DMS153 (cell line): ENCODE results near the gene MGAT4A.

Source experiments
- DNase-seq: peaks from one replicate; lab custom pipeline; 2025; lab: John Stamatoyannopoulos, UW

The MGAT4A gene

DNA sequence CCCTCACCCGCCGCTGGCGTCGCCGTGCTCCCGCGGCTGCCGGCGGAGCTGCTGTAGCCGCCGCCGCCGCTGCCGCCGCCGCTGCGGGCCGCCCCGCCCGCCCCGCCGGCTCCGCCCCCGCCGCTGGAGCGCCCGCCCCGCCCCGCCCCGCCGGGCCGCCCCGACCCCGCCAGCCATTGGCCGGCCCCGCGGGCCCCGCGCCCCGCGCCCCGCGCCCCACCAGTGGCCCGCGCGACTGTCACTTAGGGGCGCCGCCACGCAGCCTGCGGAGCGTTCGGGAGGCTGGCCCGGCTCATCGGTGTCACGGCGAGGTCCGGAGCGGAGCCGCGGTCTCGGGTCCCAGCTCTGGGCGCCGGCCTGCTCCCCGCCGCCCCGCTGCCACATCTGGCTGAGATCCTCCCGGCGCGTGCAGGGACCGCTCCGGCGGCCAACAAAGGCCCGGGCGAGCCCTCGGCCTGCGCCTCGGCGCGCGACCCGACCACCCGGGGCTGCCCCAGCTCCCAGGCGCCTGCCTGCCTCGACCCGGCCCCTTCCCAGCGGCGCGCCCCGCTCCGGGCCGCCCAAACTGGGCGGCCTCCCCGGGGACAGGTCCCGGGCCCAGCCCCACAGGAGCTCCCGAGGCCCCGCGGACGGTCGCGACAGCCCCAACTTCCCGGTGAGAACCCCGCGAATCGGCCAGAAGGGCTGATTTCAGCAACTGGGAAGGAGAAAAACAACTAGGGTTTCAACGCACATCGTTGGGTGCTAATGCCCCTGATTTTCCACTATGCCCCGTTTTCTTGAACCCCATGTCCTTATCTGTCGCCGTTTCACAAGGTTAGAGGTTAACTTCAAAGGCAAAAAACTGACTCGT, at the start of gene MGAT4A:
MGAT4A (minus strand) TSS at position 92 of the 853 bp plus-strand sequence. CDS start 4,800 bp downstream, outside the sequence.
- DNase-seq: no peak

DNA sequence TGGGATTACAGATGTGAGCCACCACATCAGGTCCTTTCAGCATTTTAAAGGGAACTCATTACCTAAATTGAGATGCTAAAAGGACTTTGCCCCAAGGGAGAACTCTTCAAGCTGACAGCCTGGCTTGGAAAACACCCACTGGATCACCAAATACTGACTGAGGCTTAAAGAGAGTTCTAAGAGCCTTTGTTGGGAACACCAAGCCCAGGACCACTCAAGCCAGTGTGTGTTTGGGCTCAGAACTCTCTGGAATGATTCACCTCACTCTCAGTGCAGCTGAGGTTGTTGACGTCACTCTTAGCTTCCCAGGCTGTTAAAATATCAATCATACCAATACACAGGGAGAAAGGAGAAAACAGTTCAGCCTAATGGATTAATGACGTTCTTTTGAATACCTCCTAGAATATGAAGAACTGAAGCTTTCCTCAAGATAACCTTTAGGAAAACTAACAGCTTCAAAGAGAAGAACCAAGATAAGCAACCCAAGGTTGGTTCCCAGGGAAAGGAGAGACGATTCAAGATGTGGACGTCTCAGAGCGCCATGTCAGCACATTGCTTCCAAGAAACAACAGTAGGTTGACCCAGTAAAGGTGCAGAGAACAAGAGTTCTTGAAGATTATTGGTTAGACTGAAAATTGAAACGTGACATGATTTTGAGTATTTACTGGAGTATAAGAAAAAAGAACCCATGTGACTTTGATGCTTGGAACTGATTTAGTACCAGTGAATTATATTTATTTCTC, 48.0 kb upstream of the MGAT4A start:
- no peak for DNase-seq

DNA sequence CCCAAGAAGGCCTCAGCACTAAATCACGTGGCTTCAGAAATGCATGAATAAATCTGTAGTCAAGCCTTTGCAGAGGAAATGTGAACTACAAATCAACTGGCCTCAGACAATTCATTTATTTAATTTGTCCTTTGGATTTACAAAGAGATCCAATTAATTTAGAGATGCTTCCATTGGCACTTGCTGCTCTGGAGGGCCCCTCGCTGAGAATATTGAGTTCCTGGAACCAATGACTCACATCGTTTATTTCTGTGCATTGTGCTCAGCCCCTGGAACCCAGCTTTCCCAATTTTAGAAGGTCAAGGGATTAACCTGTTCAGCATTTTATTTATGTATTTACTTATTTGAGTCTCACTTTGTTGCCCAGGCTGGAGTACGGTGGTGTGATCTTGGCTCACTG, 47.2 kb upstream of the MGAT4A start:
- DNase-seq: no peak

DNA sequence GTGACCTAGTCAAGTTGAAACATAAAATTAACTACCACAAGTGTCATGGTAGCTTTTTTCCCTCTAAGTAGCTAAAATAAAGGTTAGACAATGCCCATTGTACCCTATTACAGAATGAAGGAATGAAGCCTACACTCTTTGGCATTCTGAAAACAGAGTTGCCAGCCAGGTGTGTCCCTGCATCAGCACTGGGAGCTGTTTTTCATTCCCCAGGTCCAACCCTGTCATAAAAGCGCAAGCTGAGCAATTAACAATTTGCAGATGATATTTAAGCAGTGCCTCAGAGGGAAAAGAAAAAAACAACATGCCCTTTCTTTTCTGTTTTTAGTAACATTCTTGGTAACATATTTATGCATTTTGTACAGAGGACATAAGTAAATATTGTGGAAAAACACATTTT, 46.8 kb upstream of the MGAT4A start:
- DNase-seq: no peak

DNA sequence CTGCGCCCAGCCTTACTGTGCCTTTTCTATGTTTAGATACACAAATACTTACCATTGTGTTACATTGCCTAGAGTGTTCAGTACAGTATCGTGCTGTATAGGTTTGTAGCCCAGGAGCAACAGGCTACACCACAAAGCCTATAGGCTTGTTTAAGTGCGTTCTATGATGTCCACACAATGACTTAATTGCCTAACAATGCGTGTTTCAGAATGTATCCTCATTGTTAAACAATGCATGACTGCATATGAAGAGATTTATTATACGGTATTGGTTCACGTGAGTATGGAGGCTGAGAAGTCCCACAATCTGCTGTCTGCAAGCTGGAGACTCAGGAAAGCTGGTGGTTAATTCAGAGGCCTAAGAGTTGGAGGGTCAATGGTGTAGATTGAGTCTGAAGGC, 46.1 kb upstream of the MGAT4A start:
- DNase-seq: no peak

DNA sequence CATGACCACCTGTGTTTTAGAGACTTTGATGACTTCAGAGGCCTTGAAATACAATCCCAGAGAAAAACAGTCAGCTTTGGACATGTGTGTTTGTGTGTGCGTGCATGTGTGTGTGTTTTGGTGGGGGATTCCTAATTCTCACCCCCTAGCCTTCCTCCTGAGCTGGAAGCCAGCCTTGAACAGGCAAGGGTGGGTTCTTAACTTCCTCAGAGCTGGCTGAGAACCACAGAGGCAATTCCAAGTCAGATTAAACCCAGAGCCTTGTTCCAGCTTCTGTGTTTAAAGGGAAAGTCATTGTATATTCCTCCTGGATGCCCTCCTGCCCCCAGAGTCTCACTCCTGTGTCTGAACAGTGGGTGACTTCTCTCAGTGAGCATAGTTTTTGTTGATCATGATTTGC, 45.2 kb upstream of the MGAT4A start:
- no peak for DNase-seq

DNA sequence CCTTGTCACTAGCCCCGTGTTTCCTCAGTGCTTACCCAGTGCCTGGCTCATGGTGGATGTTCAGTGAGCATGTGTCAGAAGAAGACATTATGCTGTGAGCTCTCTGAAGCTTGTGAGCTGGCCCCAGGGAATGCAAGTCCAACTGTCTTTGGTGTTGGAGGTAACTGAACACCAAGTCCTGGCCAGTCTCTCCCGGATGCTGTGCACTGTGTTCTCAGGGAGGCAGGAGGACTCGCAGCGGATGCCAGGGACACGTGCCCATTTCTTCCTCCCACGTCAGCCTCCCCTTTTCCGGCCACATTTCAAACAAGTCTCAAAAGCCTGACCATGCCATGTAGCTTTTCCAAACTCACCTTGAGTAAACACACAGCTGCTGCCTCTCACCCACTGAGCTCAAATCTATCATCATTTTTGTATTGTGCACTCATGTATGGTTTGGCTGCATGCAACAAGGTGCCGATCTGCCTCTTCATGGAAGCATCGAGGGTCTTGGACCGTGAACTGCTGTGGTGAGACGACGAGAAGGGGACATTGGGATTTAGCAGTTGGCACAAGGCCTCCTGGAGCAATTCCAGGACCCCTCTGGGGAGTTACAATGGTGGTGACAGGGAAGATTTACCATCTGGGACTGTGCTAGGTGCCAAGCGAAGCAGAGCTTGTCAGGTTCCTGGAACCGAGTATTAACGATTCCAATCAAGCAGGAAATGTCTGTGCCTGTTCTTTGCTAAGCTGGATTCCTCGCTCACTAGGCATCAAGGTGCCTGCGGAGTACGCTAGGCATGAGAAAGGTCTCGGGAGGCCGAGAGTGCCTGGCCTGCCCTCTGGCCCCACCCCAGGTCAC, 44.4 kb upstream of the MGAT4A start:
- peak; percentile 67 for DNase-seq

DNA sequence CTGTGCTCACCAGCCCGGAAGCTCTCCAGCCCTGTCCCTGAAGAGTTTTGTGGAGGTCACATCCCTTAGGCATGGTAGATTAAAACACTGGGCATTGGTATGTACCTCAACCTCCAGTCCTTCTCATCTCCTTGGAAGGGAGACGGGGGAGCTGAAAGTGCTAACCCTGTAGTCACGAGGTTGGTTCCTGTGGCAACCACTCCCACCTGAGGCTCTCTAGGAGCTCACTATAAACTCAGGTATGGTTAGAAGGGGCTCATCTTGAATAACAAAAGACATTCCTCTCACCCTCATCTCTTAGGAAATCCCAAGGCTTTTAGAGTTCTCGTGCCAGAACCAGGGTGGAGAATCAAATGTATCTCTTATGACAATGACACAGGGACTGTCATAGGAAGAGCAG, 43.0 kb upstream of the MGAT4A start:
- DNase-seq: no peak

DNA sequence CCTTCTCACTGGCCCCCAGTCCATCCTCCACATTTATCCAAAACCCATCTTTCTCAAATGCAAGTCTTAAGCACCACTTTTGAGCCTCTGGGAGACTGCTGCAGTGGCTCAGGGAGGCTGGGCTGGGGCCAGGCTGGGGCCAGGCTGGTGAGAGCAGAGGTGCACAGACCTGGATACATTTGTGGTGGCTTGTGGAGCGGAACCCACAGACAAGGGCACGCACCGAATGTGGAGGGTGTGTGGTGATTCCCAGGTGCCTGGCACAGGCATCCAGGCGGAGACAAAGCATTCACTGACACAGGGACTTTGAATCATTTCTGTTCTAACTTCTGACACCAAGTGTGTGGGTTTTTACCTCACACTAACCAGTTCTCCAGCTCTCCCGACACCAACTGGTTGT, 42.2 kb upstream of the MGAT4A start:
- DNase-seq: no peak

DNA sequence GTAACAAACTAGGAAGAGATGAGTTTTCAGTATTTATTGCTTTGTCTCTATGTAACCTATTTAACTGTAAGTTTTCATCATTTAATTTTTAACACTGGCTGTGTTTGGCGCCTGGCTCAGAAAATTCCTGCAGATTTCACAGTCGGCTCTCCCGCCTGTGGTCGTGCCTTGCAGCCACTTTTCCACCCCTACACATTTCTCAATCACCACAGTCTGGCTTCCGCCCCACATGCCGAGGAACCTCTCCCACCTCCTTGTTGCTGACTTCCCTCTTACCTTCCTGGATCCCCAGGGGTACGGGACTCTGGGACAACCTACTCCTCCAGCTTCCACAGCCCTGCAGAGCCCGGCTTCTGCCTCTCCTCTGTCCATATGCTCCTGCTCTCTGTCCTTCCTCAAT, 41.6 kb upstream of the MGAT4A start:
- no peak for DNase-seq

DNA sequence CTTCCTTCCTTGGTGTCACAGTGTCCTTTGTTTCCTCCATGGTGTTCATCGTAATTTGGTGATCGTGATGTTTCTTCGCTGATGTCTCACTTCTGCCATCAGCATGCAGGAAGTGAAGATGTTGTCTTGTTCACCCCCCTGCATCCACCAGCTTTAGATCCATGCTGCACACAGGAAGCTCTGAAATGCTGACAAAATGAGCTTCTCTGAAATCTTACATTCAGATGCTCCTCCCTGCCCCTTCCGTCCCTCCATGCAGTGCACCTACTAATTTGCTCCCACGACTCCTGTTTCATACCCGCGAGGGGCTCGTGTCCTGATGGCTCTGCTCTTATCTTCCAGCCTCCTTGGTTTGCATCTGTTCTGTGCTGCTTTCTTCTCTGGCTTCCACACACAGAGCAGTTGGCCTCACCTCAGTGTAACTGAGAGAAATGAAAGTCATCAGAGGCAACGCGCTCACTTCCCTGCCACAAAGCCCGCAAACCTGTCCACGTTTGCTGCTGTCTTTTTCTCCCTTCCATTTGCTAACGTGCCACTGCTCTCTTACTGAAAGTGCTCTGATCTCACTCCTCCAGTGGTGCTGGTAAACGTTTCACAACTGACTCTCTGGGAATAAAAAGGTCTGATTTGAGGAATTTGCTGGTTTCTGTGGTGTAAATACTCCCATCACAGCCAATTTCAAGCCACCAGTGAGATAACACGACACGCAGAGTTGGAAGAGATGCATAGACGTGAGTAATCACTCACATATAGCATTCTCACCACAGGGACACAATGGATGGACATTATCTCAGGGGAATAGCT, 41.0 kb upstream of the MGAT4A start:
- DNase-seq: no peak

DNA sequence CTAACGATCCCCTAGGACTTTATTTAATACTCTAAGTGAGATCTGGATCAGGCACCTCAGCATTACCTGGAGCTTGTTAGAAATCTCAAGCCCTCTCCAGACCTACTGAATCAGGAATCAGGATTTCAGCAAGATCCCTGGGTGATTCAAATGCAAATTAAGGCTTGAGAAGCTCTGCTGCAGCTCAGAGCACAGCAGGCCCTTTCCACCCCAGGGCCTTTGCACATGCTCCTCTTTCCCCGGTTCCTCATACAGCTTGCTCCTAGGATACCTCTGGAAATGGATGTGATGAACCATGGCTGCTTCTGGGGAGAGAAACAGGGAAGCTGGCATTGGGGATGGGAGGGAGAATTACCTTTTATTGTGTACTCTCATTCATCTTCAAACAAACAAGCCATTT, 40.3 kb upstream of the MGAT4A start:
- no peak for DNase-seq

DNA sequence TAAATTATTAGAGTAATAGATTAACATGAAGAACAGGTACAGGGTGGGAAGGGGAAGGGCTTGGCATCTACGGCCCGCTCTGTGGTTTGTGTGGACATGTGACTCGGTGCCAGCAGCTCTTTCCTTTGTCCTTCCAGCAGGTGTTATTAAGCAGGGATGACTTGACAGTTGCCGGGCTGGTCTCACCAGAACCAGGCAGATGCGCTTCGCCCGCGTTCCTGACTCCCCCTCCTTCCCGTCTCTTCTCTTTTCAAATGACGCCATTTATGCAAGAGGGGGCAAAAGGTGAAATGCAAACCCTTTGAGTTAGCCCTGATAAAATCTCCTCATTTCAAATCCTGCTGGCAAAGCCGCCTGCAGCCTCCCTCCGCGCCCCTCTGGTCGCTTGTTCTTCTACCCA, 38.9 kb upstream of the MGAT4A start:
- peak; percentile 94 for DNase-seq

DNA sequence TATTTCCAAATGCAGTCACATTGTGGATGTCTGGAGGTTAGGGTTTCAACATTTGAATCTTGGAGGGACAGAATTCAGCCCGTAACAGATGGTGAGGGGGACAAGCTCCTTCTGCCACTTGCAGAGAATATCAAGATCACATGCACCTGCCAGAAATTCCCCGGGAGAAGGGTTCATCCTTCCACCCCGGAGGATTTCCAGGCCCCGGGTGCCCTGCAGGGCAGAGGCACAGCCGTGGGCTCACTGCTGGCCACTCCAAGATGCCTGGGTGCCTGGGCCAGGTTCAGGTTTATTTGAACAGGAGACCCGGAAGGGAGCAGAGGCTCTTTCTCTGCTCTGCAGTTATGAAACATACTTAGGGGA, 38.2 kb upstream of the MGAT4A start:
- peak; percentile 31 for DNase-seq

DNA sequence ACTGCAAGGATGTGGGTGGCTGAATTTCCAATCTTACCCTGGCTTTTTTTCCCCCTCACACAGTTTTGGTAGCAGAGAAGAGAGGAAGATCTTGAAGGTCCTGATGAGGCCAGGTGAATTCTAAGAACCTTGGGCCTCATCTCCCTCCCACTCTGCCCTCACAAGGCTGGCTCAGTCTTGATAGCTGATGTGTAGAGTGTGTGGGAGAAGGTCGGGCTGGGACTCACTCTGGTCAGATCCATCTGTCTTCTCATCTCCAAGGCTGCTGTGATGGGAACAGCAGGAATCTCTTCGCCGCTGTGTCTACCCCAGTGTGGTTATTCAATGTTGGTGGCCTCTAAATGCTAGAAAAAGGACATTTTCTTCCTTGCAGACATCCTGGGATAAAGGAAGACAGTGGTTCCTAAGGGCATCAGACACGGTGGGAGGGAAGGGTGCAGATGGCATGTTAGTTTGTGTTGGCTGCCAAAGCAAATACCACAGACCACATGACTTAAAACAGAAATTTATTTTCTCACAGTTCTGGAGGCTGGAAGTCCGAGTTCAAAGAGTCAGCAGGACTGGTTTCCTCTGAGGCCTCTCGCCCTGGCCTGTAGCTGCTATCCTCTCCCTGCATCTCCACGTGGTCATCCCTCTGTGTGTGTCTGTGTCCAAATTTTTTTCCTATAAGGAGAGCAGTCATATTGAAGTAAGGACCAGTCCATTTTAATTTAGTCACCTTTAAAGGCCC, 37.6 kb upstream of the MGAT4A start:
- DNase-seq: peak; percentile 29

DNA sequence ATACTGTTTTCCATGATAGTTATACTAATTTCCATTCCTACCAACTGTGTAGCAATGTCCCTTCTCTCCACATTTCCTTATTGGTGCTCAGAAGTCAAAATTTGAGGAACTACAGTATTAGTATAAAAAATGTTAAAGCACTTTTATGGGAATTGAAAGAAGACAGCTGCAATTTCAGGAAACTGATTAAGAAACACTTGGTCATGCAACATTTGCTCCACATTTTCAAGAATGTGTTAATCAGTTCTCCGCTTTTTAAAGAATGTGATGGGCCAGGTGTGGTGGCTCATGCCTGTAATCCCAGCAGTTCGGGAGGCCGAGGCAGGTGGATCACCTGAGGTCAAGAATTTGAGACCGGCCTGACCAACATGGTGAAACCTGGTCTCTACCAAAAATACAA, 33.6 kb upstream of the MGAT4A start:
- DNase-seq: no peak

DNA sequence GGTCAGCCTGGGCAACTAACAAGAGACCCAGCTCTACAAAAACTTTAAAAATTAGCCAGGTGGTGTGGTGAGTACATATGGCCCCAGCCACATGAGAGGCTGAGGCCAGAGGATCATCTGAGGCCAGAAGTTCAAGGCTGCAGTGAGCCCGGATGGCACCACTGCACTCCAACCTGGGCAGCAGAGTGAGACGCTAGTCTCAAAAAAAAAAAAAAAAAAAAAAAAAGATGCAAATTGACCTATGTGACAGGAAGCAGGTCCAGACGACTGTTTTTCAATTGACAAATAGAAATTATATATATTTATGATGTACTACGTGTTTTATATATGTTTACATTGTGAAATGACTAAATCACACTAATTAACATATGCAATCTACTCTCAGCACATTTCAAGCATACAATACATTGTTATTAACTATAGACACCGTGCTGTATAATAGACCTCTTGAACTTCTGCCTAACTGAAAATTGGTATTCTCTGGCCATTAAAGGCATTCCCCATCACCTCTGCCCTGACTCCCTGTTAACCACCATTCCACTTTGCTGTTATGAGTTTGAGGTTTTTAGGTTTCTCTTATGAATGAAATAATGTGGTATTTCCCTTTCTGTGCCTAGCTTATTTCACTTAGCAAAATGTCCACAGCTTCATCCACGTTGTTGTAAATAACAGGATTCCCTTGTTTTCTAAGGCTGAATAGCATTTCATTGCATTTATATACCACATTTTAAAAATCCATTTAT, 32.4 kb upstream of the MGAT4A start:
- no peak for DNase-seq

DNA sequence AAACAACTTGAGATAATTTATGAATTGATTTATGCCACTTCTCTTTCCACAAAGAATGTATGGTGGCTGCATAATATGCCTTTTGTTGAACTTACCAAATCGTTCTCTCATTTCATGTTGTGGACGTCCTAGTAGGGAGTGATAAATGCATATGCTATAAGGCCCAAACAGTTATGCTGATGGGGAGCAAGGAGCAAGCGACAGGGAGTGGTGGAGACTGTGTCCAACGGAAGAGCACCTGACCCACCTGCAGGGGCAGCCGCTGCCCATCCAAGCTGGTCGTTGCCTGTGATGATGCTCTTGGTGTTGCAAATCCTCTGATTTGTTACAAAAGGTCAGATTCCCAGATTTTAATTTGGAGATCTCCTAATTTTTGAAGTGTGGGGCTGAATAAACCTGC, 31.0 kb upstream of the MGAT4A start:
- no peak for DNase-seq

DNA sequence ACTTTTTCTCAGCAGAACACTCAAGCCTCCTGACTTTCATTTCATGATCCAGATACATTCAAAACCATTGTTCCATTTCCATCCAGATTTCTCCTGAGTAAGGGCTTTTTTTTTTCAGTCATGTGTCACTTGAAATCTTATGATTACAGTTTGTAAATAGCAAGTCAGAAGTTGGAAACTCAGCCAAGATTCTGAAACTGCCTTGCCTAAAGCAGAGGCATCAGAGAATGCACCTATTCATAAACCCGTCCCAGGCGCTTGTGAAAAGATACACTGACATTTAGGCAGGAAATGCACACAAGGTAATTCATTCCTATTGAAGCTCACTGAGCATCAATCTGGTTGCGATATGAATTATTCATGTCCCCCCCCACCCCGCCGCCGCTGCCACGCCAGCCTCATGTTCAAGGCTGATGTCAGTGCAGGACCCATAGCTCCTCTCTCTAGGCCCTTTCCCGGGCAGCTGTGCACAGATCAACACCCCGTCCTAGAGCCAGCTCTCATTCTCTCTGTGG, 30.4 kb upstream of the MGAT4A start:
- DNase-seq: peak; percentile 65
